D721Med (cell line): ENCODE measurements around the gene HDAC4.

Experiments
- DNase-seq: peaks from one replicate; pipeline ENCODE4 v3.0.0; 2011; ENCODE audit warnings: low spot score; ENCODE audit not compliant: insufficient read length
- FAIRE-seq: peaks from 2 replicates; lab custom pipeline; 2011; peaks lifted over from hg19 to GRCh38; lab: Jason Lieb, UNC
- TF ChIP-seq, protein P1 (sequence below): IDR thresholded peaks from 2 replicates; pipeline ENCODE4 v1.5.1; 2012; ENCODE audit warnings: mild to moderate bottlenecking, control low read depth; ENCODE audit not compliant: insufficient read depth; ENCODE audit errors: missing control alignments

HDAC4 gene

DNA sequence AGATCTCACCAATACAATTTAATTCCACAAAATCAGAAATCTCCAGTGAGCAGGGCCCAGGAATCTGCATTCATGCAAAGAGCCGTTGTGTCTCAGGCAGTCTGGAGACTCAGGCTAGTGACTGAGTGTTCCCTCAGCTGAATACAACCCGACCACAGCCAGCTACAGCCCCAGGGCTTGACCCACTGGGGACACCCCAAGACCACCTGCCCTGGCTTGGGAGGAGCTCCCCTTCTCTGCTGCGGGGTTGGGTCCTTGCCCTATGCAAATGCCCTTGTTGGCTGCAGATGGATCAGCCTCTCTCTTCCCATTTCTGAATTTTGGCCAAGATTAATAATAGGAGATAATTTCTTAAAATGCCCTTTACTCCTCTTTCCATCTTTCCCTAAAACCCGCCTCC, 395.2 kb downstream of the HDAC4 start:
- FAIRE-seq, result no peak
- TF ChIP-seq, protein P1, sequence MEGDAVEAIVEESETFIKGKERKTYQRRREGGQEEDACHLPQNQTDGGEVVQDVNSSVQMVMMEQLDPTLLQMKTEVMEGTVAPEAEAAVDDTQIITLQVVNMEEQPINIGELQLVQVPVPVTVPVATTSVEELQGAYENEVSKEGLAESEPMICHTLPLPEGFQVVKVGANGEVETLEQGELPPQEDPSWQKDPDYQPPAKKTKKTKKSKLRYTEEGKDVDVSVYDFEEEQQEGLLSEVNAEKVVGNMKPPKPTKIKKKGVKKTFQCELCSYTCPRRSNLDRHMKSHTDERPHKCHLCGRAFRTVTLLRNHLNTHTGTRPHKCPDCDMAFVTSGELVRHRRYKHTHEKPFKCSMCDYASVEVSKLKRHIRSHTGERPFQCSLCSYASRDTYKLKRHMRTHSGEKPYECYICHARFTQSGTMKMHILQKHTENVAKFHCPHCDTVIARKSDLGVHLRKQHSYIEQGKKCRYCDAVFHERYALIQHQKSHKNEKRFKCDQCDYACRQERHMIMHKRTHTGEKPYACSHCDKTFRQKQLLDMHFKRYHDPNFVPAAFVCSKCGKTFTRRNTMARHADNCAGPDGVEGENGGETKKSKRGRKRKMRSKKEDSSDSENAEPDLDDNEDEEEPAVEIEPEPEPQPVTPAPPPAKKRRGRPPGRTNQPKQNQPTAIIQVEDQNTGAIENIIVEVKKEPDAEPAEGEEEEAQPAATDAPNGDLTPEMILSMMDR, result no peak
- DNase-seq, result no peak

DNA sequence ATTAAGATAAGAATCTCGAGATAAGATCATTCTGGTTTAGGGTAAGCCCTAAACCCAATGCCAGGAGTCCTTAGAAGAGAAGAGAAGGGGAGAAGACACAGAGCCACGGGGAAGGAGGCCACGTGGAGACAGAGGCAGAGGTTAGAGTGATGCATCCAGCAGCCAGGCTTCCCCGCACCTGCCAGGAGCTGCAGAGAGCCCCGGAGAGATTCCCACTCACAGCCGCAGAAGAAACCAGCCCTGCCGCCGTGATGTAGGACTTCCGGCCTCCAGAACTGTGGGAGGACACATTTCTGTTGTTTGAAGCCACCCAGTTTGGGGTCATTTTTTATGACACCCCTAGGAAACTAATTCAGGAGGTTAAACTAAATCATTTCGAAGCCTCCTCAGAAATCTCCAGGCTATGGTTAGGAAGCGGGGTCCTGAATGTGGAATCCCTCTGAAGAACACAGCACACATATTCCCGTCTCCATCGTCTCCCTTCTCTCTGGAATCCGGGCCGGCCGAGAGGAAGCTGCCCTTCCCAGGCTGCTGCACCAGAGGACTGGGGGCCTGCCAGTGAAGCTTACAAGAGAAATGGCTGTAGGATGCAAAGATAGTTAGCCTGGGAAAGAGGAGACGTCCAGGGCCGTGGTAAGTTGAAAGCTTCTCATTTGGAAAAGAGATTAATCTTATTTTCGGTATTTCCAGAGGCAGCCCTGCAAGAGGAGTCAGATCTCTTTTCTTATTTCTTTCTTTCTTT, 396.4 kb downstream of the HDAC4 start:
- TF ChIP-seq, protein P1, result no peak
- no peak for DNase-seq
- FAIRE-seq, result no peak

DNA sequence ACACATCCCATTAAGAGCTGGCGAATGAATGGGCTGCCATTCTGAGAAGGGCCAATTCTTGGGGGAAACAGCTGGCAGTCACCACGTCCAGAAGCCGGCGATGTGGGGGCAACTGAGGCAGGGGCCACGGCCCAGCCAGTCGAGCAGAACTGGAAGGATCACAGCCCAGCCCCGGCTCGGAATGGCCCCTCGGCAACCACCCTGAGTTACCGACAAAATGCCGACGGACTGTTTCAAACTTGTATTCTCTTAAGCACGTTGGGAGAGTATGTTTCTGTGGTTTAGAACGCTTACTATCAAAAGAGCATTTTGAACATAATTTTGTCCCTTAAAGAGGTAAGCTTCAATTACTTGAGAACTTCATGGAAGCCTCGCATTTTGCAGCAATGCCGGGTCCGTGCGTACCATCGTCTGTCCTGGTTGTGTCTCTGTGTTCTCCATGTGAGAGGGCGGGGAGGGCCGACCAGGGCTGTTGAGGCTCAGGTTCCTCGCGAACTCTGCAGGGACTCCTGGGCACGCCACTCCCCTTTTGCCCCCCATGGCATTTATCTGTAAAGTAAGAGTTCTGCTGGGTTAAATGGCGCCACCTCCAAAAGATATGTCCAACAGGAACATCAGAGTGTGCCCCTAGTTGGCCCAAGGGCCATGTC, 397.1 kb downstream of the HDAC4 start:
- no peak for FAIRE-seq

DNA sequence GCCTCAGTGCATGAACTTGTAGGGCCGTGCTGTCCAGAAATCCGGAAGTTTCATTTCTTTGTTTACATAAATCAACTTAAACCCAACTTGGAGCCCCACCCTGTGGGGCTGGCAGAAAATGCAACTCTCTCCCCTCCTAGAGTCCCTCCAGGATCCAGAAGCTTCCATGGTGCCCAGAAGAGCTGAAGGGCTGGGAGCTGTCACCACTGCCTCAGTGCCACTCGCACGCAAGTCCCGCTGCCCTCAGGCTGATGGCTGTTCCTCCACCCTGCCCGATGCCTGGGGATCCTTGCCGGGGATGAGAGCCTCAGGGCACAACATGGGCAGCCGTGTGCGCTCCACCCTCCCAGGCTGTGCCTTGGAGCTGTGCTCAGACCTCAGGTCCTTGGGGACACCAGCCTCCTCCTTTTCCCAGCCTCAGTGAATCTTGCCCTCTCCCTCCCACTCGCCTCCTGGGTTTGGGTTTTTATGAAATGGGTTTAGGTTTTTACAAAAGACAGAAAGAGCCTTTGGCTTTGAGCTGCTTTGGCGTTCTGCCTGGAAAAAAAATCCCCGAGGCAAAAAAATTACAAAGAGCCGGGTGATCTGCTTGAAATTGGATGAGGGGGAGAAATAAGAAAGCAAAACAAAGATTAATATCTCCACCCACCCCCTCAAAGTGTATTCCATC, 397.7 kb downstream of the HDAC4 start:
- TF ChIP-seq, protein P1, result no peak
- FAIRE-seq (no peak), DNase-seq (no peak)

More for the DNA sequence above, 397.1 kb downstream of the HDAC4 start:
- no peak for DNase-seq
- TF ChIP-seq, protein P1, result no peak

DNA sequence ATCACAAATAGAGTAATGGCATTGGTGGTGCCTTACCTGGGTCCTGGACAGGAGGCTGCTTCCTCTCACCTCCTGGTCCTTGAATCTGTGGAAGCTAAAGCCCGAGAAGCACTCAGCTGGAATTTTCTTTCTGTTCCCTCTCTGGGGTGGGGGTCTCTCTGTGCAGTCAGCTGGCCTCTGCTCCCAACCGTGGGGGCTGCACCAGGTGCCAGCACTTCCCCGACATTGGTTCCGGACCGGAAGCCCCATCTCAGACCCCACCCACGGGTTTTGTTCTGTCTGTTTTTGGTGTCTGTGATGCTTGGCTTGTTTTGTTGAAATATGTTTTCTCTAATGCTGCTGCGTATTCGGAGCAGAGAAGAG, 398.2 kb downstream of the HDAC4 start:
- DNase-seq, result no peak
- FAIRE-seq, result no peak
- TF ChIP-seq, protein P1, result no peak

DNA sequence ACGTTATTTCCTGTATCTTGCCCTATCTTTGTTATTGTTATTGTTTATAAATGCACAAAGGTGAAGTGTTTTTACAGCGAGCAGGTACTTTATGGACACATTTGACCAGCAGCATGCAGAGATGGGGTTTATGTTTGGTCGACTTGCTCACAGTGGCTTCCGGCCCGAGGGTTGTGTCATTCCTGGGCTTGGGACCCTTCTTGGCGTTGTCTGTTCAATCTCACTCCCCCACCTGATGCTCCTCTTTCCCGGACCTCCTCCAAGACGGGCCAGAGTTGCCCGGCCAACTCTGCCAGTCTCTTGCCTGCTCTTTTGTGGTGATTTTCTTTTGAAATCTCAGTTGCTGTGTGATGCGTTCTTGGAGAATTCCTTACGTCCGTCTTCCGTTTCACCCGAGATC, 399.0 kb downstream of the HDAC4 start:
- TF ChIP-seq, protein P1, result no peak
- FAIRE-seq (no peak), DNase-seq (no peak)
